ENCODE measurements around the gene INPP5D.

GRCh38 chr2:233221378-233222063 is 161.4 kb downstream of the INPP5D start:
- TF ChIP-seq CTCF (IDR thresholded peaks at IDR 0.05) (no peak), HDAC2 (IDR thresholded peaks at IDR 0.05) (no peak), ZFP36 (IDR thresholded peaks at IDR 0.05; ENCODE audit: borderline replicate concordance, partially characterized antibody) (no peak), USF2 (IDR thresholded peaks at IDR 0.05) (no peak), CHD4 (IDR thresholded peaks at IDR 0.05; ENCODE audit: borderline replicate concordance) (no peak), NFE2L2 (conservative IDR thresholded peaks at IDR 0.05; ENCODE audit: low read length) (no peak), POLR2A (IDR thresholded peaks at IDR 0.05; ENCODE audit: low read length) (no peak), SREBF2 (IDR thresholded peaks at IDR 0.05) (no peak), FOSL2 (IDR thresholded peaks at IDR 0.05) (no peak), FOSL2 (CRISPR knock-in tag; IDR thresholded peaks at IDR 0.05) (no peak), CBX2 (IDR thresholded peaks at IDR 0.05; ENCODE audit: borderline replicate concordance, low read depth) (no peak), RAD21 (conservative IDR thresholded peaks at IDR 0.05 in 1 of 2, IDR thresholded peaks at IDR 0.05 in 1 of 2) (no peak), JUN (IDR thresholded peaks at IDR 0.05) (no peak)
- TF ChIP-seq, protein P1, sequence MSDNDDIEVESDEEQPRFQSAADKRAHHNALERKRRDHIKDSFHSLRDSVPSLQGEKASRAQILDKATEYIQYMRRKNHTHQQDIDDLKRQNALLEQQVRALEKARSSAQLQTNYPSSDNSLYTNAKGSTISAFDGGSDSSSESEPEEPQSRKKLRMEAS (IDR thresholded peaks at IDR 0.05): no peak
- TF ChIP-seq, protein P2, sequence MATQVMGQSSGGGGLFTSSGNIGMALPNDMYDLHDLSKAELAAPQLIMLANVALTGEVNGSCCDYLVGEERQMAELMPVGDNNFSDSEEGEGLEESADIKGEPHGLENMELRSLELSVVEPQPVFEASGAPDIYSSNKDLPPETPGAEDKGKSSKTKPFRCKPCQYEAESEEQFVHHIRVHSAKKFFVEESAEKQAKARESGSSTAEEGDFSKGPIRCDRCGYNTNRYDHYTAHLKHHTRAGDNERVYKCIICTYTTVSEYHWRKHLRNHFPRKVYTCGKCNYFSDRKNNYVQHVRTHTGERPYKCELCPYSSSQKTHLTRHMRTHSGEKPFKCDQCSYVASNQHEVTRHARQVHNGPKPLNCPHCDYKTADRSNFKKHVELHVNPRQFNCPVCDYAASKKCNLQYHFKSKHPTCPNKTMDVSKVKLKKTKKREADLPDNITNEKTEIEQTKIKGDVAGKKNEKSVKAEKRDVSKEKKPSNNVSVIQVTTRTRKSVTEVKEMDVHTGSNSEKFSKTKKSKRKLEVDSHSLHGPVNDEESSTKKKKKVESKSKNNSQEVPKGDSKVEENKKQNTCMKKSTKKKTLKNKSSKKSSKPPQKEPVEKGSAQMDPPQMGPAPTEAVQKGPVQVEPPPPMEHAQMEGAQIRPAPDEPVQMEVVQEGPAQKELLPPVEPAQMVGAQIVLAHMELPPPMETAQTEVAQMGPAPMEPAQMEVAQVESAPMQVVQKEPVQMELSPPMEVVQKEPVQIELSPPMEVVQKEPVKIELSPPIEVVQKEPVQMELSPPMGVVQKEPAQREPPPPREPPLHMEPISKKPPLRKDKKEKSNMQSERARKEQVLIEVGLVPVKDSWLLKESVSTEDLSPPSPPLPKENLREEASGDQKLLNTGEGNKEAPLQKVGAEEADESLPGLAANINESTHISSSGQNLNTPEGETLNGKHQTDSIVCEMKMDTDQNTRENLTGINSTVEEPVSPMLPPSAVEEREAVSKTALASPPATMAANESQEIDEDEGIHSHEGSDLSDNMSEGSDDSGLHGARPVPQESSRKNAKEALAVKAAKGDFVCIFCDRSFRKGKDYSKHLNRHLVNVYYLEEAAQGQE (IDR thresholded peaks at IDR 0.05): no peak

All from A549 (cell line).